Keratinocyte (primary cell): ENCODE measurements around the gene ELMOD1. TPM values are rescaled to one million over a fixed set of nuclear protein-coding genes. Genes with fewer than 3 reads are reported as not detected.

Experiments
- DNase-seq: peaks from one replicate; pipeline ENCODE4 v3.0.0-alpha.2; 2011; ENCODE audit warnings: low read depth, missing footprints, low spot score
- FAIRE-seq: peaks from 2 replicates; lab custom pipeline; 2011; peaks lifted over from hg19 to GRCh38; lab: Jason Lieb, UNC
- H2AFZ ChIP-seq: 2 replicates; pipeline ENCODE4 v1.6.0; 2012; ENCODE audit warnings: low read length, control low read depth, inconsistent platforms; ENCODE audit not compliant: control insufficient read depth
- H3K27ac ChIP-seq: 2 replicates; pipeline ENCODE4 v1.5.1; 2011; ENCODE audit warnings: low read length; ENCODE audit not compliant: control insufficient read depth, insufficient read depth
- H3K27me3 ChIP-seq: 3 replicates; pipeline ENCODE4 v1.6.0; 2011; ENCODE audit warnings: low read length; ENCODE audit not compliant: control insufficient read depth, insufficient read depth; ENCODE audit errors: extremely low read depth
- H3K36me3 ChIP-seq, 2 experiments: 2 replicates in 1 of 2; 3 replicates in 1 of 2; pipeline ENCODE4 v1.5.1; 2011; ENCODE audit warnings: low read length in 2 of 2, mild to moderate bottlenecking in 1 of 2; ENCODE audit not compliant: control insufficient read depth in 2 of 2, insufficient read depth in 2 of 2; ENCODE audit errors: extremely low read depth in 1 of 2
- H3K4me1 ChIP-seq: 3 replicates; pipeline ENCODE4 v1.5.1; 2011; ENCODE audit warnings: low read length; ENCODE audit not compliant: control insufficient read depth, insufficient read depth; ENCODE audit errors: extremely low read depth
- H3K4me2 ChIP-seq: 3 replicates; pipeline ENCODE4 v1.6.0; 2011; ENCODE audit warnings: low read depth, low read length; ENCODE audit not compliant: control insufficient read depth, insufficient read depth; ENCODE audit errors: extremely low read depth
- H3K4me3 ChIP-seq, 3 experiments: fragments of 200-600 bp in 1 of 3; sonication (generic) in 1 of 3; 2 replicates in 2 of 3; 3 replicates in 1 of 3; pipeline ENCODE4 v1.5.1; 2011 to 2016; ENCODE audit warnings: low read length in 3 of 3, mild to moderate bottlenecking in 3 of 3, control low read depth in 2 of 3, inconsistent platforms in 1 of 3, low read depth in 1 of 3, mixed read lengths in 1 of 3, mixed run types in 1 of 3, moderate library complexity in 1 of 3; ENCODE audit not compliant: control insufficient read depth in 2 of 3, insufficient read depth in 2 of 3; ENCODE audit errors: extremely low read depth in 1 of 3
- H3K79me2 ChIP-seq: 2 replicates; pipeline ENCODE4 v1.6.0; 2012; ENCODE audit warnings: low read length; ENCODE audit not compliant: control insufficient read depth, insufficient read depth
- H3K9ac ChIP-seq: 3 replicates; pipeline ENCODE4 v1.6.0; 2011; ENCODE audit warnings: low read length; ENCODE audit not compliant: control insufficient read depth, insufficient read depth; ENCODE audit errors: extremely low read depth
- H3K9me1 ChIP-seq: 3 replicates; pipeline ENCODE4 v1.6.0; 2011; ENCODE audit warnings: low read length; ENCODE audit not compliant: control insufficient read depth, insufficient read depth; ENCODE audit errors: extremely low read depth
- H3K9me3 ChIP-seq: 2 replicates; pipeline ENCODE4 v1.5.1; 2012; ENCODE audit warnings: low read depth, low read length; ENCODE audit not compliant: control insufficient read depth
- H4K20me1 ChIP-seq: 3 replicates; pipeline ENCODE4 v1.6.0; 2011; ENCODE audit warnings: low read length; ENCODE audit not compliant: control insufficient read depth, insufficient read depth; ENCODE audit errors: extremely low read depth
- CTCF ChIP-seq, 3 experiments: IDR thresholded peaks in 1 of 3; conservative IDR thresholded peaks in 1 of 3; optimal IDR thresholded peaks in 1 of 3; 2 replicates in 2 of 3; 3 replicates in 1 of 3; pipeline versions ENCODE3 to v1.5.1; 2011; ENCODE audit warnings: low read length in 3 of 3, mild to moderate bottlenecking in 3 of 3, moderate library complexity in 2 of 3, control low read depth in 1 of 3, inconsistent platforms in 1 of 3; ENCODE audit not compliant: insufficient read depth in 2 of 3; ENCODE audit errors: extremely low read depth in 1 of 3
- EZH2 ChIP-seq: IDR thresholded peaks from one replicate; pipeline ENCODE4 v1.6.1; 2012; ENCODE audit warnings: inconsistent platforms, mild to moderate bottlenecking, low read length, moderate library complexity
- dilution Hi-C: fragments of 300-500 bp; cut with MboI; formaldehyde crosslinking; loops from one replicate; pipeline ENCODE4 v1.7.0; 2020; ENCODE audit warnings: low sequenced_read_pairs; ENCODE audit not compliant: extremely low pct_ligation_motif_present
- polyA plus RNA-seq, 5 experiments: library from polyadenylated mRNA; depleted of rRNA in 3 of 5; stranded (reverse) in 3 of 5; stranded (forward) in 1 of 5; unstranded in 1 of 5; fragments of >200 nt; gene quantifications; 1 replicate in 1 of 5; 2 replicates in 3 of 5; 3 replicates in 1 of 5; pipeline versions ENCODE4 v1.2.1 to v1.2.3, GENCODE V29; 2011 to 2012; ENCODE audit warnings: missing spikeins in 2 of 5, low read depth in 1 of 5, low replicate concordance in 1 of 5

Gene ELMOD1
- polyA plus RNA-seq, 1 donor (not counting 4 experiments of a cell fraction or from before 2014, with no cell fraction given) = 0.63 TPM

- FAIRE-seq = no peak
- no peak overlapping the region for H3K4me3 ChIP-seq
- no peaks in the 10 kb centered on the region for H4K20me1 ChIP-seq
- H3K4me1 ChIP-seq = no peaks in the 10 kb centered on the region
- H2AFZ ChIP-seq = no peak overlapping the region
- no peak for DNase-seq
- H3K27me3 ChIP-seq = peaks cover 4% of the 10 kb centered on the region
- no peak overlapping the region for H3K9ac ChIP-seq
- no peaks in the 10 kb centered on the region for H3K79me2 ChIP-seq
- H3K4me2 ChIP-seq = no peak overlapping the region
- no peak for TF ChIP-seq CTCF (optimal IDR thresholded peaks at IDR 0.05 in 1 of 3, IDR thresholded peaks at IDR 0.05 in 1 of 3, conservative IDR thresholded peaks at IDR 0.05 in 1 of 3; ENCODE audit: extremely low read depth in 1 of 3, insufficient read depth in 2 of 3, low read length in 3 of 3)
- no peak for TF ChIP-seq EZH2
- dilution Hi-C loops = no loop called here
- no peaks in the 10 kb centered on the region for H3K9me3 ChIP-seq
- no peaks in the 10 kb centered on the region for H3K36me3 ChIP-seq
- H3K27ac ChIP-seq = no peak overlapping the region
- H3K9me1 ChIP-seq = no peaks in the 10 kb centered on the region
Observed at GRCh38 chr11:107619926-107620325, 29.0 kb downstream of the ELMOD1 start.

GRCh38 chr11:107621081-107621480 lies 30.1 kb downstream of the ELMOD1 start:
- peaks cover 7% of the 10 kb centered on the region for H3K27me3 ChIP-seq
- no peak overlapping the region for H3K9ac ChIP-seq
- FAIRE-seq (no peak), DNase-seq (no peak)
- no peaks in the 10 kb centered on the region for H3K9me1 ChIP-seq
- H3K9me3 ChIP-seq = no peaks in the 10 kb centered on the region
- no peaks in the 10 kb centered on the region for H4K20me1 ChIP-seq
- H3K79me2 ChIP-seq = no peaks in the 10 kb centered on the region
- no peak overlapping the region for H3K4me3 ChIP-seq
- no peak overlapping the region for H3K4me2 ChIP-seq
- TF ChIP-seq EZH2 = no peak
- no peak for TF ChIP-seq CTCF (optimal IDR thresholded peaks at IDR 0.05 in 1 of 3, IDR thresholded peaks at IDR 0.05 in 1 of 3, conservative IDR thresholded peaks at IDR 0.05 in 1 of 3; ENCODE audit: extremely low read depth in 1 of 3, insufficient read depth in 2 of 3, low read length in 3 of 3)
- H2AFZ ChIP-seq = no peak overlapping the region
- H3K4me1 ChIP-seq = no peaks in the 10 kb centered on the region
- dilution Hi-C loops = no loop called here
- H3K27ac ChIP-seq = no peak overlapping the region
- no peaks in the 10 kb centered on the region for H3K36me3 ChIP-seq
